Measurements from ENCODE around the gene RASSF3.

The RASSF3 gene

DNA sequence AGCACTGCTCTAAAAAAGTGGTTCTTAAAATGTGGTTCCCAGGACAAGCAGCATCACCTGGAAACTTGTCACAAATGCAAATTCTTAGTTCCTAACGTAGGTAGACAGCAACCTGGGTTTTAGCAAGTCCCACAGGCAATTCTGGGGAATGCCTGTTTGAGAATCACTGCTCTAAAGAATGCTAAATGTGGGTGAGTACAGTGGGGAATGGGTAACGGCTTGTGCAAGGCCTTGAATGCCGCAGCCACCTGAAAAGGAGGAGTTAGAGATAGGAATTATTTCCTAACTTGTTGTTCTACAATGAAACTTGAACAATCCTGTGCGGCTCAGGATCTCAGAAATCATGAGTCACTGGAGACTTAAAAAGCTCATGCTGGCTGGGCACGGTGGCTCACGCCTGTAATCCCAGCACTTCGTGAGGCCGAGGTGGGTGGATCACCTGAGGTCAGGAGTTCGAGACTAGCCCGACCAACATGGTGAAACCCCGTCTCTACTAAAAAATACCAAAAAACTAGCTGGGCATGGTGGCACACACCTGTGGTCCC, 114.0 kb downstream of the RASSF3 start:
- DNase-seq (ENCODE audit: low read depth in 2 of 2), result no peak

GRCh38 chr12:64729909-64730587, 119.8 kb downstream of the RASSF3 start:
- DNase-seq (ENCODE audit: low read depth in 2 of 2), result no peak

DNA sequence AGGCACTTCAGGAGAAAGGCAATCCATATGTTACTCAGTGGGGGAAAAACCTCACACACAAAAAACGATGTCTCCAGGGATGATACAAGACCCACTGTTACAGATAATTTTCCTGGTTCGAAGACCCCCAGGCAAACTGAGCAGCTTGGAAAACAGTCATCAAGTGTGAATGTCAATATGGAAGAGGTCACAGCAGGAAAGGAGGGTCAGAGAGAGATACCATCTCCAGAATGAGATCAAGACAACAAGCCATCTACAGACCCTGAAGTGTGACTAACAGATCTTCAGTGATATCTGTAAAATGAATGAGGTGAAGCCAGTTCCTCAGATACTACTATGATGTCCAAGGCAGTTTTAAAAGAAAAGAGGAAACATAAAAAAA, 120.3 kb downstream of the RASSF3 start:
- DNase-seq (ENCODE audit: low read depth in 2 of 2), result no peak

DNA sequence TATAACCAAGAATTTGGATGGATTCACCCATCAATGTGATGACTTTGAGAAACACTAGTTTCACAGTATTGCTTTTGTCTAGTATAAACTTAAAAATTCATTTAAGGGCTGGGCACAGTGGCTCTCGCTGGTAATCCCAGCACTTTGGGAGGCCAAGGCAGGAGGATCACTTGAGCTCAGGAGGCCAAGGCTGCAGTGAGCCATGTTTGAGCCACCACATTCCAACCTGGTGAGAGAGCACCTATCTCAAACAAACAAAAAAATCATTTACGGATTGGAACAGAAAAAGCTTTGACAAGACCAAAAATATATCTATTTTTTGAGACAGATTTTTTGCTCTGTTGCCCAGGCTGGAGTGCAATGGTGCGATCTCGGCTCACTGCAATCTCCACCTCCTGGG, 121.4 kb downstream of the RASSF3 start:
- DNase-seq (ENCODE audit: low read depth in 2 of 2), result no peak

DNA sequence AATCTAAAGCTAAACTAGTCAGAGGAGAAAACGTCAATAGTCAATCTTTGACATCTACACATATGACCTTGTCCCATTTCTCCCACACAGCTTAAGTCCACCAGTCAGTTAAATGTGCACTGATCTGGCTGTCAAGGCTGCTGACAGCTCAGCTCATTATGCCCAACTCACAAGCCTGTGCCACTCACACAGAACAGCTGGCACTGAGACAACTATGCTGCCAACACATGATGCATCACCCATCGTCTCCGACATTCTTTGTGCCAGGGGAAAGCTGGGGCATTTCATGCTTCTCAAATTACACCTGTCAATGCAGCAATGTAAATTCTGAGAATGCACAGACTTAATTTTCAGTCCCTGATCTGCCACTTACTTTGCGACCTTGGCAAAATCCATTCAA, 123.6 kb downstream of the RASSF3 start:
- no peak for DNase-seq (ENCODE audit: low read depth in 2 of 2)

DNA sequence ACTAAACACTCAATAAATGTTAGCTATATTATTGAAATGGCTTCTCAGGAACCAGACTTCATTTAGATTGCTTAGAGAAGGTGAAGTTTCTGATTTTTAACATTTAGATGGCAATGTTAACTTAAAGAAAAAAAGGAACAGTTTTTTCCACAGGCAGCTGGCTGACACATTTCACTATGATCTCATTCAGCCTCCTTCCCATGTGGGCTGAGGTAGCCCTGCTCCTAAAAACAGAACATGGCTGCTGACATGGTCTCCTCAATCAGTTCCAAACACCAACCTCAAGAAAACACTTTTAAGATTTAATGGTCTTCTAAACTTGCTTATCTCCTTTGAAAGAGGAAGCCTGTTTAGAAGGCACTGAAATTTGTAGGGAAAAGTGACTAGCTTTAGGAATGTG, 125.1 kb downstream of the RASSF3 start:
- DNase-seq (ENCODE audit: low read depth in 2 of 2), result no peak

GRCh38 chr12:64736771-64737170, 126.5 kb downstream of the RASSF3 start:
- DNase-seq (ENCODE audit: low read depth in 2 of 2), result no peak

- no peak for DNase-seq (ENCODE audit: low read depth in 2 of 2)
Measured at GRCh38 chr12:64737539-64737938, 127.2 kb downstream of the RASSF3 start.

- DNase-seq (ENCODE audit: low read depth in 2 of 2), result no peak
Measured at GRCh38 chr12:64739778-64740177, 129.5 kb downstream of the RASSF3 start.

- DNase-seq (ENCODE audit: low read depth in 2 of 2), result no peak
Measured at GRCh38 chr12:64740646-64741045, 130.4 kb downstream of the RASSF3 start.

GRCh38 chr12:64742416-64742815, 132.1 kb downstream of the RASSF3 start:
- no peak for DNase-seq (ENCODE audit: low read depth in 2 of 2)

GRCh38 chr12:64743206-64743605, 132.9 kb downstream of the RASSF3 start:
- DNase-seq (ENCODE audit: low read depth in 2 of 2), result no peak

DNA sequence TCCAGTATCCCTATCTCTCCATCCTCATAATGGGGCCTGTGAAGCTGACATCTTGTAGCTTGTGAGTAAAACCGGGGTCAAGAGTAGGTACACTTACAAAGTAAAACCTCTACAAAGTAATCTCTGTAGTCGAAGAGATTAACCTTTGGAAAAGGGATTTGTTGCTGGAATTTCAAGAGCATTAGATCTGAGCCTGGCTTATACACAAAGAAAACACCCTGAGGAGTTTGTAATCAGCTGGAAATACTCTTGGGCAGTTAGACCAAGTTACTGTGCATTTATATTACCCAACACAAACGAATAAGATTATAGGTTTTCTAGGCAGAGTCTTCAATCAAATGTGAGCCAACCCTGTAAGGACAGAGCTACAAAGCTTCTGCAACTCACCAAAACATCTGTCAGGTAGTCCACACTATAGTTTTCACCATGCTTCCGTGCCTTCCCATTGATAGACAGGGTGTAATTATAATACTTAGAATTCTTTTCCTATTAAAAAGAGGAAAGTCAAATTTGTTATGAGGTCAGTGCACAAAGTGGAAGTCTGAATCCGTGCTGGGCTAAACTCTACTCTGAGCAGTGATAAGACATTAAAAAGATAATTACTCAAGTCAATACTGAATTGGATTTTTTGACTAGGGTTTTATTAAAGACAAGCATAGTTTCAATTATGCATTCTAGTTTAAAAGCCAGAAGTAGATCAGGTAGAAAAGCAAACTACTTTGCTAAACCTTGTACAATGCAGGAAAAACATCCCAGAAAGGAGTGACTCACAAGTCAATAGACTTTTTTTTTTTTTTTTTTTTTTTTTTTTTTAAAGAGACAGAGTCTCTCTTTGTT, 134.3 kb downstream of the RASSF3 start:
- DNase-seq (ENCODE audit: low read depth in 2 of 2), result no peak

DNA sequence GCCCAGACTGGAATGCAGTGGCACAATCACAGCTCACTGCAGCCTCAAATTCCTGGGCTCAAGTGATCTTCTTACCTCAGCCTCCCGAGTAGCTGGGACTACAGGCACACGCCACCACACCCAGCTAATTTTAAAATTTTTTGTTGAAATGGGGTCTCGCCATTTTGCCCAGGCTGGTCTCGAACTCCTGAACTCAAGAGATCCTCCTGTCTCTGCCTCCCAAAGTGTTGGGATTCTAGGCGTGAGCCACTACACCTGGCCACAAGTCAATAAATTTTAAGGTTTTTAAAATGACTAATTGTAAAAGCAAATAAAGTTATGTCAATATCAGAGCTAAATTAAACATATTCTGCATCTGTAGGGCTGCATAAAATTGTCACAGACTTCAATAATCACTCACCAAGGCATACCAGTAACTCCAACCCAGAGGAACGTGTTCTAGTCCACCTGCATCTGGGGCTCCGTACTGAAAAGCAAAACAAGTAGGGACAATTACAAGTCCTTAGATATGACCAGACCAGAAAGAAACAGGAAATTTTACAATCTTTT, 135.0 kb downstream of the RASSF3 start:
- no peak for DNase-seq (ENCODE audit: low read depth in 2 of 2)

GRCh38 chr12:64745980-64746379, 135.7 kb downstream of the RASSF3 start:
- no peak for DNase-seq (ENCODE audit: low read depth in 2 of 2)

DNA sequence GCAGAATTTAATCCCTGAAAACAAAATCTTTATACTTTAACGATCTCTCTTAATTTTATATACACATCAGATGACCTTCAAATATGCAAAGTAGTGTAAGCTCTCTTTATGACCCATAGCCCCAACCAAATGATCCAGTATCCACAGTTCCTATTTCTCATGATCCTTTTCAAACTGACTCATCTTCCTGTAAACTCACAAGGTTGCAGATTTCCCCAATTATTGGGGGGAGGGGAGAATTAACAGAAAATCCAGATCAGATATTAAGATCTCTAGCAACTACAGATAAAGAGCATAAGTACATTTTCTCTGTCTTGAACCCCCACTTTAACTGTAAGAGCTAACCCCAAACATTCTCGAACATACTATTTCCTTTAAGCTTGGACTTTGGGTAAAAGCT, 136.4 kb downstream of the RASSF3 start:
- DNase-seq (ENCODE audit: low read depth in 2 of 2), result no peak
